ENCODE measurements around the gene AUTS2.

Gene AUTS2

GRCh38 chr7:70177166-70177565 is 578.9 kb downstream of the AUTS2 start:
- peak; percentile 47 to 50 for DNase-seq (ENCODE audit: low read depth in 2 of 2)

- no peak for DNase-seq (ENCODE audit: low read depth in 2 of 2)
Measured at GRCh38 chr7:70178211-70178610, 579.9 kb downstream of the AUTS2 start.

- no peak for DNase-seq (ENCODE audit: low read depth in 2 of 2)
Measured at GRCh38 chr7:70178787-70179186, 580.5 kb downstream of the AUTS2 start.

GRCh38 chr7:70182521-70182920 is 584.2 kb downstream of the AUTS2 start:
- DNase-seq (ENCODE audit: low read depth in 2 of 2) = no peak

GRCh38 chr7:70183278-70183677 is 585.0 kb downstream of the AUTS2 start:
- DNase-seq (ENCODE audit: low read depth in 2 of 2) = no peak

- DNase-seq (ENCODE audit: low read depth in 2 of 2) = peak in 1 of 2 experiments; percentile 30
Measured at GRCh38 chr7:70188901-70189650, 590.8 kb downstream of the AUTS2 start.

- DNase-seq (ENCODE audit: low read depth in 2 of 2) = no peak
Measured at GRCh38 chr7:70189776-70190175, 591.5 kb downstream of the AUTS2 start.

DNA sequence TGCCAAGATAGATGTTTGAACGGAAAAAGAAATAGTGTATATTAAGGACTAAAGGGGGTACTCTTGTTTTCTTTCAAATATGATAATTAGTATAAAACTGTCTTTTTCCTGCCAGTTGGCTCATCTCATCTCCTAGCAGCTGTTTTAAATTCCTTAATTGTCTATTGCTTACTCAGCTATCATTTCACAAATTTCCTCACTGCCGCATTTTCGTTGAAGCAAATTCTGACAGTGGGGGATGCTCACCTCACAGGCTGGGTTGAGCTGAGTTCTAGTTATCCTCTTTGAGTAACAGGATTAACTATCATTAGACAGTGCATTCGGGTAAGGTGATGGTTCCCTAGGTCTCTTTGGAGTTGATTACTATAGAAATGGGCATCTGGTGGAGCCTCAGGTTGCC is 592.0 kb downstream of the AUTS2 start:
- DNase-seq (ENCODE audit: low read depth in 2 of 2) = no peak

DNA sequence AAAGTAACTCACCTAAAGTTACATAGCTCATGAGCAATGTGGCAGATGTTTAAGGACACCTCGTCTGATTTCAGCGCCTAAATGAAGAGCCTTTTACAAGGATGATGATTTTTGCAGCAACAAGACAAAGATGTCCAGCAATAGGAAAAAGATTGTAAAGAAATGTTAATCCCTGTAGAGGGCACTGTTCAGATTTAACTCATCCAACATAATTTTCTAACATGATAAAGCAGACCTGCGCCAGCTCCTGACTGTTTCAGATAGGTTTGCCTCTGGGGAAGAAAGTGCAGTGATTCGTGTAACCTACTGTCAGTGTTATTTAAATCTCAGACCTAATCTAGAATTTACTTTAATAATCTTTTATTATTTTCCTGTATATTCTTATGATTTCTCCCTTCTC is 595.2 kb downstream of the AUTS2 start:
- DNase-seq (ENCODE audit: low read depth in 2 of 2) = no peak

GRCh38 chr7:70208236-70209063 is 610.2 kb downstream of the AUTS2 start:
- DNase-seq (ENCODE audit: low read depth in 2 of 2) = no peak

GRCh38 chr7:70210200-70210935 is 612.1 kb downstream of the AUTS2 start:
- DNase-seq (ENCODE audit: low read depth in 2 of 2) = no peak

- no peak for DNase-seq (ENCODE audit: low read depth in 2 of 2)
Measured at GRCh38 chr7:70210936-70211310, 612.6 kb downstream of the AUTS2 start.

GRCh38 chr7:70212281-70212680 is 614.0 kb downstream of the AUTS2 start:
- no peak for DNase-seq (ENCODE audit: low read depth in 2 of 2)

GRCh38 chr7:70214071-70214470 is 615.8 kb downstream of the AUTS2 start:
- no peak for DNase-seq (ENCODE audit: low read depth in 2 of 2)

GRCh38 chr7:70215491-70215890 is 617.2 kb downstream of the AUTS2 start:
- DNase-seq (ENCODE audit: low read depth in 2 of 2) = peak; percentile 23 to 30

DNA sequence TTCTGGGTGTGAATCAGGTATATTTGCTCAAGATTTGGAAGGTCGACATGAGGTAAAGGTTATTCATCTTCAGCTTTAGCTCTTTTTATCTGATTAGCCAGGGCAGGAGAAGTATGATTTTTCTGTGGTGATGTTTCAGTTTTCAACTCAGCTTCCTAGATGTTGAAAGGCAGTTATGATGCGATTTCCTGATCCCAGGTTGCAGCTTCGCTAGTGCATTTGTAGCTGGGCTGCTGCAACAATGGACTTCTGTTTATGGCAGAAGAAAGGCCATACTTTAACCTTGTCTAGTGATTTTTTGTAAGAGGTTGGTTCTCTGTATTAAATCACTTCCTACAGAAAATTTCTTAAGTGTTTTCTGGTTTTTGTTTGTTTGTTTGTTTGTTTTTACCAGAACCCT is 619.3 kb downstream of the AUTS2 start:
- DNase-seq (ENCODE audit: low read depth in 2 of 2) = no peak

DNA sequence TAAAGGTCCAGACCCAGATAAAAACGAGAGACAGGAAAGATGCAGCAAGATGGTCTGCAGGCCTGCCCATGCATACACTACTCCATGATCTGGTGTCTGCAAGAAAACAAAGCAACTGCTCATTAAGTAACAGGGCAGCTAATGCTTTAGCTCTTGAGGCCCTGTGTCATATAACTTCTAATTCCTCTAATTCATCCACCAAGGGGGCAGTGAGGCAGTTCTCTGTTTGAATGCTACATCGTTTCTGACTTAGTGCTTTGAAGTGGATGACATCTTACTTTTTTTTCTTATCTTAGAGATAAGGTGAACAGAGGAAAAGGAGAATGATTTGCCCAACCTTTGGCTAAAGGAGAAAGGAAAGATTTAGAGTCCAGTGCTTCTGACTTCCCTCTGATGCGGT is 619.7 kb downstream of the AUTS2 start:
- DNase-seq (ENCODE audit: low read depth in 2 of 2) = no peak

DNA sequence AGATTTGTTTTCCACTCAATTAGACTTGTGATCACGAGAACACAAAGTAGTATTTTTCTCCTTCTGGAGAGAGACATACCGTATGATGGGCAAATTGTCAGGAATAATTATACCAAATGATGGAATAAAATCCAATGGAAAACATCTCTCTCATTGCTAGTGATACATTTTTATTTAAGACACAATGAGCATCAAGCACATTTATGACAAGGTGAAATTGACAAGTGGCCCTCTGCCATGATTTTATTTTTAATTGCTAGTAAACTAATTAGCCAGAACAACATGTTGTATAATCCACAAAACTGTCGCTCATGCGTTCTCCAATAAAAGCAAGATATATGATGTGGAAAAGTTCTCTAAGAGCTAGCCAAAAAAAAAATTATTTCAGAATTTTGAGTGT is 620.8 kb downstream of the AUTS2 start:
- no peak for DNase-seq (ENCODE audit: low read depth in 2 of 2)

- DNase-seq (ENCODE audit: low read depth in 2 of 2) = no peak
Measured at GRCh38 chr7:70229242-70229641, 631.0 kb downstream of the AUTS2 start.

DNA sequence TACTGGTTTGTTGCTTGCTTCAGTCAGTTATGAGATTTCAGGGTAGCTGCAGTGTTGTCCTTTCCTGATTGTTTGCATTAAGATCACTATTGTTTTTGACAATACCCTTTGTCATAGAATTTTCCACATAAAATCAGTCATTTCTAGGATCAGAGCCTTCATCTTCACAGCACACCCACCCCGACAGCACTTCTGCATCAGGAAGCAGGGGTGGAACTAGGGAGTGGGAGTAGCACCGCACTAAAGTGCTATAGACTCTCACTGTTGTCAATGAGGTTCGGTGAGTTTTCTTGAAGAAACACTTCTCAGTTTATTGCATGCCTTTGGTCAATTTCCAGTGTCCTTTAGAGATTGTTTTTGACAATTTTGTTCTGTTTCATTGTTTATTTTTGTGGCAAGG is 632.5 kb downstream of the AUTS2 start:
- no peak for DNase-seq (ENCODE audit: low read depth in 2 of 2)

DNA sequence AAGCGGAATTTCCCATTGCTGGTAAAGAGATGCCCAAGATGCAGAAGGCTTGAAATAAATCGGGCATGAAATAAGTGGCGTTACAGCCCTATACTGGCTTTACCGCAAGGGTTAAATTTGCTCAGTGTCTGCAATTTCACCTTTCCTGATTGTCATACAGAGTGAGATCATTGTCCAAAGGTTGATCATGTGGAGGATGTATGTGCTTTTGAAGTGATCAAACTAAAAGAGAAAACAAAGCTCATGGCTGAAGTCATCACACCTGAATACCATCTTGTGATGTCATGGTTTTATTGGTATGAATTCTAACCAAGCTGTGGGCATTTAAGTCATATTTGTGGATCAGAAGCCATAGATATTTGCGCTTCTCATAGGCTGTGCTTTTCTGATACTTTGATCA is 635.5 kb downstream of the AUTS2 start:
- DNase-seq (ENCODE audit: low read depth in 2 of 2) = no peak

GRCh38 chr7:70237256-70237655 is 639.0 kb downstream of the AUTS2 start:
- no peak for DNase-seq (ENCODE audit: low read depth in 2 of 2)
